Suprapubic skin (tissue), 4 donors: ENCODE measurements around the gene PSMD4.

Source experiments
- CTCF ChIP-seq, 2 donors: fragments of 200-600 bp in 1 of 2; fragments of 450-650 bp in 1 of 2; sonication (generic) in 1 of 2; IDR thresholded peaks; one replicate each; pipeline ENCODE4 v1.5.1; 2016 to 2019; ENCODE audit warnings: antibody characterized with exemption in 2 of 2, mild to moderate bottlenecking in 1 of 2, moderate library complexity in 1 of 2
- EP300 ChIP-seq: sonication (generic); formaldehyde crosslinking; IDR thresholded peaks from one replicate; pipeline ENCODE4 v1.6.1; 2017; ENCODE audit warnings: antibody characterized with exemption
- POLR2A ChIP-seq, 2 donors: fragments of 450-650 bp; IDR thresholded peaks; one replicate each; pipeline ENCODE4 v1.6.1; 2017; ENCODE audit warnings: antibody characterized with exemption in 2 of 2, mild to moderate bottlenecking in 2 of 2, moderate library complexity in 2 of 2
- POLR2AphosphoS5 ChIP-seq, 3 donors: sonication (generic); formaldehyde crosslinking; IDR thresholded peaks; one replicate each; pipeline ENCODE4 v1.6.1; 2017; ENCODE audit warnings: antibody characterized with exemption in 3 of 3

- TF ChIP-seq CTCF (IDR thresholded peaks at IDR 0.05) (no peak), EP300 (no peak), POLR2A (IDR thresholded peaks at IDR 0.05) (no peak), POLR2AphosphoS5 (IDR thresholded peaks at IDR 0.05) (no peak)
Observed at GRCh38 chr1:151313501-151313900, 59.0 kb downstream of the PSMD4 start.
